CD4-positive, alpha-beta T cell treated with Interleukin-15 for 1 hour (primary cell): ENCODE measurements around the gene FLII.
"Not testable (repeated sequence)": the region's sequence is repeated elsewhere in the genome, so short reads cannot be mapped to it uniquely, and the experiment has no call there.

Experiments
- DNase-seq: peaks from one replicate; pipeline ENCODE4 v3.0.0-alpha.2; 2020

Gene FLII

DNA sequence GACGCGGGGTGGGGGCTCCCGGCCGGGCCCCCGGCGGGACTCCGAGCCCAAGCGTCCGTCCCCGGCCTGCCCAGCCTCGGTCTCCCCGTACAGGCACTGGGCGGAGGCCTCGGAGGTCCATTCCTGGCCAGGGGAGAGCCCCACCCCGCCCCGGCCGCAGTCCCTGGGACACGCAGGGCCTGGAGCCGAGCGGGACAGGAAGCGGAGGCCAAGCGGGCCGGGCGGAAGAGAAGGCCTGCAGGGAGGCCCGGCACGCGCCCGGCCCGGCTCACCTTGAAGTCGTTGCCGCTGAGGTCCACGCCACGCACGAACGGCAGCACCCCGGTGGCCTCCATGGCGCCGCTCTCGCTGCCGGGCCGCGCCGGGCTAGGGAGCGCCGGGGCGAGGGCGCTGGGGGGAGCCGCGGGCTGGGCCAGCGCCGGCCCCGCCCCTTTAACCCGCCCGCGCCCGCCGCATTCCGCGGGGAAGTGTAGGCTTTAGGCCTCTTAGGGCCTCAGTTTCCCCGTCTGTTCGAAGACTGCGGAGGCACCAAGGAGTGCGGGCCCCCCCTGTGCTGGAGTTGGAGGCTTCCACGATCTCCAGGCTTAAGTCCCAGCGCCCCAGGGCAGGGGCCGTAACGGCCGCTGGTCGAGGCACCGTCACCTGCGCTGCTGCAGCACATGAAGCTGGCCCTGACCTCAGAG lies at the start of gene FLII:
Gene FLII (minus strand): TSS at position 383 of the 683 bp plus-strand sequence. CDS start 48 bp downstream, at position 335.
- peak; percentile 39 for DNase-seq

DNA sequence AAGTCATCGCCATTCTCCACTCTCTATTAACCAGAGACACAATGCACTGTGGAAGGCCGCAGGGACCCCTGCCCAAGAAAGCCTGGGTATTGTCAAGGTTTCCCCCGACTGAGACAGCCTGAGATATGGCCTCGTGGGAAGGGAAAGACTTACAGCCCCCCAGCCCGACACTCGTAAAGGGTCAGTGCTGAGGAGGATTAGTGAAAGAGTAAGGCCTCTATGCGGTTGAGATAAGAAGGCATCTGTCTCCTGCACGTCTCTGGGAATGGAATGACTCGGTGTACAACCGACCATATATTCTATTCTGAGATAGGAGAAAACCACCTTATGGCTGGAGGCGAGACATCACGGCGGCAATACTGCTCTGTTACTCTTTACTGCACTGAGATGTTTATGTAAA lies 44.7 kb upstream of the FLII start:
- not testable (repeated sequence) for DNase-seq

DNA sequence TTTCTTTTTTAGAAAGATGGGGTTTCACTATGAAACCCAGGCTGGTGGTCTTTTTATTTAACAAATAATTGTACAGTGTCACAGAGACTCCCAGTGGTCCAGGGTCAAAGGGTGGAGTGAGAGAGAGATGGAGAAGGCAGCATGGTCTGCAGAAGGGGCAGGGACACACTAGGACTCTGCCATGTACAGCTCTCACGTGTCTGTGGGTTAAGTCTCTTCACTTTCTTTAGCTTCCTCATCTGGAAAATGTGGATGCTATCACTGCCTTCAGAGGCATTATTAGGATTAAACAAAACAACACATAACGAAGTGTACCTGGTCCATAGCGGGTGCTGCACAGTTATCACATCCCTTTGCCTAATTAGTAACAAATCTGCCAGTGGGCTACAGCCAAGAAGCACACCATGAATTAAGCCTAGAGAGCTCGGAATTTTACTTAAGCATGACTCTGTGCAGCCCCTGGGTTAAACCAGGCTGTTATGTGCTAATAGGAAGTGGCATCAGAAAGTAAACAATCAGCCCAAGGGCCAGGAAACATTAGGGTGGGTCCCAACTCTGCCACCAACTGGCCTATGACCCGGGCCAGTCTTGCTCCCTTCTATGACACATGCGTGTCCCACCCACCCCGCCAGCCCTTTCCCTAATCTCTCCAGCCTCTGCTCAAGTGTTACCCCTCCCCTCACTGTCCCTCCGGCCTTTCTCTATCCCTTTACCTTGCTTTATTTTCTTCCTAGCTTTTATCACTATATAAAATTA lies 42.4 kb upstream of the FLII start:
- peak; percentile 34 for DNase-seq

DNA sequence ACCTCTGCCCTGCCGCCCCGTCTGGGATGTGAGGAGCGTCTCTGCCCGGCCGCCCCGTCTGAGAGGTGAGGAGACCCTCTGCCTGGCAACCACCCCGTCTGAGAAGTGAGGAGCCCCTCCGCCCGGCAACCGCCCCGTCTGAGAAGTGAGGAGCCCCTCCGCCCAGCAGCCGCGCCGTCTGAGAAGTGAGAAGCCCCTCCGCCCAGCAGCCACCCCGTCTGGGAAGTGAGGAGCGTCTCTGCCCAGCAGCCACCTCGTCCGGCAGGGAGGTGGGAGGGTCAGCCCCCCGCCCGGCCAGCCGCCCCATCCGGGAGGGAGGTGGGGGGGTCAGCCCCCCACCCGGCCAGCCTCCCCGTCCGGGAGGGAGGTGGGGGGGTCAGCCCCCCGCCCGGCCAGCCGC lies 39.5 kb upstream of the FLII start:
- not testable (repeated sequence) for DNase-seq

DNA sequence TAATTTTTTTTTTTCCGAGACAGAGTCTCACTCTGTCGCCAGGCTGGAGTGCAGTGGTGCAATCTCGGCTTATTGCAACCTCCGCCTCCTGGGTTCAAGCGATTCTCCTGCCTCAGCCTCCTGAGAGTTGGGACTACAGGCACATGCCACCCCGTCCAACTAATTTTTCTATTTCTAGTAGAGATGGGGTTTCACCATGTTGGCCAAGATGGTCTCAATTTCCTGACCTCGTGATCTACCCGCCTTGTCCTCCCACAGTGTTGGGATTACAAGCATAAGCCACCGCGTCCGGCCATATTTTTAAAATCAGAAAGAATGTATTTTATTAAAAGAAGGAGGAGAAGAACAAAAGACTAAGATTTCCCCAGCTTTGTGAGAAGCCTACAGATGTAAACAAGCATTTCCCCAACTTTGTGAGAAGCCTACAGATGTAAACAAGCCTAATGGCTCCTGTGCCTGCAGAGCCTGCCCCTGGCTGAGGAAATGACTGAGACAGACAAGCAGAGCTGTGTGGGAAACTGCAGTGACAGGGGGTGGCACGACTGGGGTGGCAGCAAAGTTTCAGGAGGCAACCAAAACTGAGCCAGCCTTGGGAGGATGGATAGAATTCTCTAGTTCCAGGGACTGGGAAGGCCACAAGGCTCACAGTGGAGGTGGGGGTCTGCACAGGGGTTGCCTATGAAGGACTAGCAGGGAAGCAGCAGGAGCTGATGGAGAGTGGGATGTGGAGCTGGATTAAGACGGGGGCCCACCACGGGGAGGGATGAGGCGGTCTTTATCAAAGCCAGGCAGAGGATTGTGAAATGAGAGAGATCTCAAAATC lies 33.4 kb upstream of the FLII start:
- DNase-seq, result no peak

DNA sequence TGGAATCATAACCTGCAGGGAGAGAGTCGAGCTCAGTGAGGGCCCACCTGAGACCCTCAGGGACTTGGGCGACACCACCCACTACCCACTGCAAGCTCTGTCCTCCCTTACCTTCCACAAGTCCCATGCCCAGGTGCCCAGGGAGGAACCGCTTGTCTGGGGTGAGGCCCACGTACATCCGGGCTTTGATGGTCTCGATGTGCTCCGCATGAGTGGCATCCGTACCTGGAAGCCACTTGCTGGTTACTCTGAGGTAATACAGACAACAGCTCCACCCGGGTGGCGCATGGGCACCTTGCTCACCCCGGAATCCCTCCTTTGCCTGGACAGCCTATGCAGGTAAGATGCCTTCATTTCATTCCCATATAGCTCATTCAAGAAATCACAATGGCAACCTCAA lies 26.8 kb upstream of the FLII start:
- DNase-seq, result no peak

DNA sequence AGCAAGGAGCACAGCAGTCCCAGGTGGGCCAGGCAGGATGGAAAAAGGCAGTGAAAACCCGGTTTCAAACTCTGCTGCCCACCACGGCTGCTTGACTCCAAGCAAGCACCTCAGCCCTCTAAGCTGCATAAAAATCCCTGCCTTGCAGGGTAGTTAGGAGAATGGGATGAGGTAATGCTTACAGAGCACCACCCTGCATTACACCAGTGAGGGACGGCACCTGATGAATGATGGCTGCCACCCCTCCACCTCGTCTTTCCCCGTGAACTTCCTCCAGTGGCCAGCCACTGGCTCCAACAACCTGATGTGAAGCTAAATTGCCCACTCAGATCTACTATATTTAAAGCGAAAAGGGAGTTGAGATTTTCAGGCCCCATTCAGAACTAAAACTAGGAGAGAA lies 23.2 kb upstream of the FLII start:
- no peak for DNase-seq

DNA sequence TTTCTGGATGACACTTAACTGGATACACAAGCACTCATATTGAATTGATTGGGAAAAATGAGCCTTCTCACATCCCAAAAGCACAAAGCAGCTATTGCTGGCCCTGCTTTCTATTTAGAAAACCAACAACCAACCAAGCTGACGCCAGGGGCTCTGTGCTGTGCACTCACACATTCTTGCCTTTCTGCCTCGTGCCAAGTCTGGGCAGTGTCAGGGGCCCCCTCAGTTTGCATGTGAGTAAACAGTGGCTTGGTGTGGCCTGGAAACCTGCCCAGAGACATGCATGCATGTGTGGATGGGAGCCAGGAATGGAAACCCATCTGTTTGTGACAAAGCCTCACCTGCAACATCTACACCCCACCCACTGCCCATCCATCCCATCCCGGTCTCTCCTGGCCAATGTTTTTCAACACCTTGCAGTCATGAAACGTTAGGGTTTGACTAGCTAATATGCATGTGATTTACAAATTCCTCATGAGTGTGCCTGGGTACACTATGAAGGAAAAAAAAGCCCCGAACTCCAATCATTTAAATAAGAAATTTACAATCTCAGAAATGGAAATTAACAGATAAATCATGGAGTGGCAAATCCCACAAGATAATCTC lies 22.3 kb upstream of the FLII start:
- no peak for DNase-seq

DNA sequence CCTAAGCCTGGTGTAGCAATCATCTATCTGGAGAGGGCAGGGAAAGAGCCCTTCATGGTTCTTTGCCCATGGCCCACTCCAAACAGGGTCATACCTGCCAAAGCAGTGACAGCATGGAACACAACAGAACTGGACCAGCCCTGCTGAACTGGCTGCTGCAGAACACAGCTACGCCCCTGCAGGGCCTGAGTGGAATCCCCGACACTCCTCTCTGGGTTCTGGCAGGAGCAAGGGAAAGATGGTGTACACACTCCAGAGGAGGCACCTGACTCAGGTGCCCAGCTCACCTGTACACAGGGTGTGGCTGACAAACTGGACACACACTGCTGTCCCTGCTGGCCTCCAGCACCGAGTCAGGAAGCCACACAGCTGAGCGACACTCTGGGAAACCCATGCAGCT lies 21.7 kb upstream of the FLII start:
- DNase-seq, result no peak

DNA sequence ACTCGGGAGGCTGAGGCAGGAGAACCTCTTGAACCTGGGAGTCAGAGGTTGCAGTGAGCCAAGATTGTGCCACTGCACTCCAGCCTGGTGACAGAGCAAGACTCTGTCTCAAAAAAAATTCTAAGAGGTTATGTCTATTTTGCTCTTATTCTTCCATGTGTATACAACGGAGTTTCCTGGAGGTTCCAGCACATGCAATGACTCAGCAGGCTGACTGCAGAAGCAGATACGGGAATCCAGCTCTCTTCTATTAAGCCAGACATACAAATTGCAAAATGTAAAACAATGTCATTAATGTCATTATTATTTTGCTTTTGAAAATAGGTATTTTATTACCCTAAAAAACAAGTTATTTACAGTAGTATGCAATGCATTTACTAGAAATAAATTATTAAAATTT lies 20.3 kb upstream of the FLII start:
- DNase-seq, result no peak

DNA sequence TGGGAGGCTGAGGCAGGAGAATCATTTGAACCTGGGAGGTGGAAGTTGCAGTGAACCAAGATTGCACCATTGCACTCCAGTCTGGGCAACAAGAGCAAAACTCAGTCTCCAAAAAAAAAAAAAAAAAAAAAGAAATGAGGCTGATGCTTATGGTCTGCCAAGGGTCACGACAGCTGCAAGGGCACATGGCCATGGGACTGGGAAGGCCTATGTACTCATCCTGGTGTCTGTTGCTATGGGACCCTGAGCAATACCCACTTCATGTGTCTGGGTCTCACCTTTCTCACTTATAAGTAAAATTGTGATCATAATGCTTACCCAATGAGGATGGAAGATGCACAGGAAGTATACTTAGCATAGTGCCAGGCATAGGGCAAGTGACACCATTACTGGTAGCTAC lies 18.5 kb upstream of the FLII start:
- no peak for DNase-seq

DNA sequence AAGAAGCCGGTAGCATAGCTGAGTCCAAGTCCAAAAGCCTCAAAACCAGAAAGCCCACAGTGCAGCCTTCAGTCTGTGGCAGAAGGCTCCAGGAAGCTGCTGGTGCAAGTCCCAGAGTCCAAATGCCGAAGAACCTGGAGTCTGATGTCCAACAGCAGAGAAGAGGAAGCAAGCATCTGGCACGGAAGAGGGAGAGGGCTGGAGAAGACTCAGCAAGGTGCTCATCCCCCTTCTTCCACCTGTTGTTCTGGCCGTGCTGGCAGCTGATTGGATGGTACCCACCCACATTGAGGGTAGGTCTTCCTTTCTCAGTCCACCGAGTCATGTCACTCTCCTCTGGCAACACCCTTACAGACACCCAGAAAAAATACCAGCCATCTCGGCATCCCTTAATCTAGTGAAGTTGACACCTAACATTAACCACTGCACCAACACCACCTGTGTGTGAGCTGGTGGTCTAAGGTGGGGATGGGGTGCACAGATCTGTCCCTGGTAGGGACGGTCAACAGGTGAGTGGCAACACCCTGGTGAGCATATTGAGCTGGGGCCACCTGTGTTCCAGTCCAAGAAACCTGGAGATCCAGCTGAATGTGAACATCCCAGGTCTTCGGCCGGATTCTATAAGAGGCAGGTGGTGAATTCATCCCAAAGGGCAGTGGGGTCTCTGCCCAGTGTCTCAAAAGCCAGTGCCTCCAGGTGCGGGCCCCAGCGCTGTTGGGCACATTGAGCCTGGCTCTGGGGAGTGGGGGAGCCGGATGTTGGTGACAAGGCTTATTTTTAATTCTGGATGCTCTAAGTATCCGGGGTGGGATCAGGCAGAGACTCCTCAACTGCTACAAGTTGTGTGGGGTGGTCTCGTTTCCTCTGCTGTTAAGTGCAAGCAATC lies 11.8 kb upstream of the FLII start:
- no peak for DNase-seq

DNA sequence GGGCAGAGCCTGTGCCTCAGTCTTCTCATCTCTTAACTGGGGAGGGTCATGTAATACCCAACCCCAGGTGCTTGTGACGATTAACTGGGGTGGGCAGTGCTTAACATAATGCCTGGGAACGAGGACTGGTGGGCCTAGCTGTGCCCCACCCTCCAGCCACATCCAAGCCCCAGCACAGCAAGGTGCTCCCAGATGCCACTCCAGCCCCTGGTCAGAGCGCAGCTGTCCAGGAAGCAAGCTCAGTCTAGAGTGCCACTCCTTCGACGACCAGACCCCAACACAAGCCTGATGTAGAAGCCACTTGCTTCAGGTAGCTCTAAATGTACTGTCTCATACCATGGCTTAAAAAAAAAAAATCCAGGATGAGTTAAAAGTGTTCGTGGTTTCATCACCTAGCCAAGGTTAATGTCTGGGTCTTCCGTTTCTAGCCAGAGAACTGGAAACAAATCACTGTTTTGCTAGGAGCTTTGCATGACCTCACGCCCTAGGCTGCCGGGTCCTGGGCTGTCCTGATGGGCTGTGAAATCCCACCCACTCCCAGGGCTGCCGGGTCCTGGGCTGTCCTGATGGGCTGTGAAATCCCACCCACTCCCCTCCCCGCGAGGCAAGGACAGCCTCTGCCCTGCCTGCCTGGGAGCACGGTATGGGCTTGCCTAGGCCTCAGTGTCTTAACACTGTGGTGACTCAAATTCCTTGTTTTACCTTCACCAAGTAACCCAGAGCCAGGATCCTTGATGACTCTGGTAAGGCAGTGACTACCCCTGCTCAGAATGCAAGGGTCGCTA lies 9.6 kb upstream of the FLII start:
- no peak for DNase-seq

DNA sequence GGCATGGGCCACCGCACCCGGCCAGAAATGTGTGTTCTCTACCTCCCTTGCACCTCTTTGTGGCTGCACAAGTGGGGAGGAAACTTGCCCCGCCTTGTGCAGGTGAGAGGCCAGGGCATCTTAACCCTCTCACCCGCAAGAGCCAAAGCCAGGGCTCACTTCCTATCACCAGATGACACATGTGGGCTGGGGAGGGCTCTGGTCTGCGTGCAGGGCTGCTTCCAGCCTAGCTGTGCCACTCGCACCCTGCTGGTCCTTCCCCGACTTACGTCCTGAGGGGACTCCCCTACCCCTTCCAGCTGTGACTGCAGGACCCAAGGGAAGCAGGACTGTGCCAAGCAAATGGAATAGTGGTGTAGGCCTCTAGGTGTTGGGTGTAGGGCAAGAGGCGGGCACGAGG lies 8.8 kb upstream of the FLII start:
- no peak for DNase-seq

DNA sequence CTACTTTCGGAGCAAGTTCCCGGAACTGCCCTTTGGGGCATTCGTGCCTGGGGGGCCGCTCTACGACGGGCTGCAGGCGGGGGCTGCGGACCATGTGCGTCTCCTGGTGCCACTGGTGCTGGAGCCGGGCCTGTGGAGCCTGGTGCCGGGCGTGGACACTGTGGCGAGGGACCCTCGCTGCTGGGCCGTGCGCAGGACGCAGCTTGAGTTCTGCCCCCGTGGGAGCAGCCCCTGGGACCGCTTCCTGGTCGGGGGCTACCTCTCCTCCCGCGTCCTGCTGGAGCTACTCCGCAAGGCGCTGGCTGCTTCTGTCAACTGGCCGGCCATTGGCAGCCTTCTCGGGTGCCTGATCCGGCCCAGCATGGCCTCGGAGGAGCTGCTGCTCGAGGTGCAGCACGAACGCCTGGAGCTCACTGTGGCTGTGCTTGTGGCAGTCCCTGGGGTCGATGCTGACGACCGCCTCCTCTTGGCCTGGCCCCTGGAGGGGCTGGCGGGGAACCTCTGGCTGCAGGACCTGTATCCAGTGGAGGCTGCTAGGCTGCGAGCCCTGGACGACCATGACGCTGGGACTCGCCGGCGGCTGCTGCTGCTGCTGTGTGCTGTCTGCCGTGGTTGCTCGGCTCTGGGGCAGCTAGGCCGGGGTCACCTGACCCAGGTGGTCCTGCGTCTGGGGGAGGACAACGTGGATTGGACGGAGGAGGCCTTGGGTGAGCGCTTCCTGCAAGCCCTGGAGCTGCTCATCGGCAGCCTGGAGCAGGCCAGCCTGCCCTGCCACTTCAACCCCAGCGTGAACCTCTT lies 5.5 kb upstream of the FLII start:
- DNase-seq, result no peak

DNA sequence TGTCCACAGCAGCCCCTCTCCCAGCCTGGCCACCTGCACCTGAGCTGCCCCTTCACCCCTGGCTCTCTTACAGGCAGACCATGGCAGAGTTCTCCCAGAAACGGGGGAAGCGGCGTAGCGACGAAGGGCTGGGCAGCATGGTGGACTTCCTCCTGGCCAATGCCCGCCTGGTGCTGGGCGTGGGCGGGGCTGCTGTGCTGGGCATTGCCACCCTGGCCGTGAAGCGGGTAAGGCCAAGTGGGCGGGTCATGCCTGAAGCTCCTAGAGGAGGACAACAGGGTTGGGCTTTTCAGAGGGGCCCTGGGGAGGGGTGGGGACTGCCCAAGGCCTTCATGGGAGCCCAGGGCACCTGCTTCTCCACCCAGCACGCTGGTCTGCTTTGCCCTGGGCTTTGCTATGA lies 4.1 kb upstream of the FLII start:
- no peak for DNase-seq

DNA sequence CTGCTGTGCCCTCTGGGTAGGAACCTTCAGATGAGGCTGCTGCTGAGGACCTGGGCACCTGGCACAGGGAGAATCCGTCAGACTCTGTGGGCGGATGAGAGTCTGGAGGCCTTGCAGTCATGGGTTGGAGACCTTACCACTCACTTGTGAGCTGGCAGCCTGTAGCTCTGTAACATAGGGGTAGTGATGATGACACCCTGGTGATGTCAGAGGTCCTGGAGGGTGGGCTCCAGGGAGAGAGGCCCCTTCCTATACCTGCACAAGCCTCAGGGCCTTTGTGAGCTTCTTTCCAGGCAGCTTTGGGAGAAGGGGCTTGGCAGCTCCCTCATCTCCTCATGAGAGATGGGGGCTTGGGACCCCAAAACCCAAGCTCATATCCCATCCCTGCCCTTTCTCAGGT lies 3.6 kb upstream of the FLII start:
- no peak for DNase-seq

DNA sequence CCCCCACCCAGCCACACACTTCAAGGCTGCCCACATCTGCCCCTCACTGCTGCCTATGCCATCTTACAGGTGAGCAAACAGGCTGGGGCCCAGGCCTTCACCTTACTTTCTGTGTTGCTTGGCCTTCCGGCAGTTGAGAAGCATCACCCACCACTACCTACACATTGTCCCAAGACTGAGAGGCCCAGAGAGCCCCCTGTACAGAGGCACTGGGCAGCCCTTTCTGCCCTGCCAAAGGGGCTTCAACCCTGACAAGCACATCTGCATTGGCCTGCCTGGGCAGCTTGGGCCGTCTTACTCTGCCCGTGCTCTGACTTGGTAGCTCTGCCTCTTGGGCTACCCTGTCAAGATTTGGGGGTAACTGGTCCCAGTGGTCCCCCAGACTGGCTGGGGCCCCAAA lies 3.1 kb upstream of the FLII start:
- DNase-seq, result no peak

DNA sequence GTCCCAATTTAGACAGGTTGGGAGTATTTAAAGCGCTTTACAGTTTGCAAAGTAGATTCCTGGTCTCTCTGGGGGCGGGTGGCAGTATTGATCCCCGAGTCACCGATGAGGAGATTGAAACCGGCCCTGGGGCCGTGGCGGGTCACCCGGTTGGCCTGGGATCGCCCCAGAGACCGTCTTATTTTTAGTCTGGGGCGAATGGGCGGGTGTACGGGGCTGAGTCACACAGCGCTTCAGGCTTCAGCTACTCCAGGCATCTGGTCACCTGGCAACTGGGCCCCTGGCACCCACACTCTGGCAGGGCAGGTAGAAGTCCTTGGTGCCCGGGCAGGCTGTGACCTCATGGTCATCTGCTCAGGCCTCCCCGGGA lies 2.6 kb upstream of the FLII start:
- peak; percentile 30 for DNase-seq

DNA sequence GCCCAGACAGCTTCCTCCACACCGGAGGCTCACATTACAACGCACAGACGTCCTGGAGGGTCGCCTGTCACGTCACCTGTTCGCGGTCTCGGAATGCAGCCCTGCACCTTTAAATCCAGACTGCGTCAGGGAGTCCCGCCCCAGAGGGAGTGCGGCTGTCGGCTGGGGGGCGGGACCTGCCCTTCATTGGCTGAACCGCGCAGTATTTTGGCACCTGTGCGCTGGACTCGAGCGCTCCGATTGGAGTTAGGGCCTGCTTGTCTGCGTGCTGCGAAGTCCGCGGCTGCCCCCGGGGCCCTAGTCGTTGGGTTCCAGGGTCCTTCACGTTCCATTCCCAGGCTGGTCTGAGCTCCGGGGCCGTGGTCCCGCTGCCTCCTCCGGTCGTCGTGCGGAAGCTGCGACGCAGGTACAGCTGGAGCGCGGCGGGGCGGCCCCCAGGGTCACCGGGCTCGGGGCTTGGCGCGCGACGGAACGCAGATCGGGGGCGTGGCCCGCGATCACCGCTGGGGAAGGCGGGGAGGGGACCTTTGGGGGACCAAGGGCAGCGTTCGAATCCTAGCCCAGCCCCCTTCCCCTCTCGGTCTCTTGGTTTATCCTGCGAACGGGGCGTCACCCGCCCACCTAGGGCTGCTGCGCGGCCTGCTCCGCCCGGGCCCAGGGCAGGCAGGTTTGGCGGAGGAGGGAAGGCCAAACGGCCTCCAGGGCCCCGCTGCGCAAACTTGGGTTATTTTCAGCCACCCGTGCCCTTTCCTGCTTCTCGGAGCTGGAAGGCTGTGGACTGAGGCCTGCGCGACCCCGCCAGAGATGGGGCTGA lies 2.0 kb upstream of the FLII start, which contains the start of gene MIEF2:
Gene MIEF2 (plus strand): TSS at position 331 of the 814 bp plus-strand sequence. CDS start 2,059 bp downstream, outside the sequence.
- DNase-seq, result peak; percentile 91
